GM12865 (cell line): ENCODE measurements around the gene EXOSC10.
"Not testable (repeated sequence)": the region's sequence is repeated elsewhere in the genome, so short reads cannot be mapped to it uniquely, and the experiment has no call there.

ENCODE experiments used
- DNase-seq: peaks from one replicate; pipeline ENCODE4 v3.0.0; 2010; ENCODE audit warnings: low read depth
- H3K4me3 ChIP-seq: 2 replicates; pipeline ENCODE4 v1.5.1; 2011; ENCODE audit warnings: mild to moderate bottlenecking, low read depth, low read length, control low read depth
- CTCF ChIP-seq: IDR thresholded peaks from 2 replicates; pipeline ENCODE4 v1.5.1; 2011; ENCODE audit warnings: low read length, control low read depth, low read depth, inconsistent platforms; ENCODE audit not compliant: insufficient read depth; ENCODE audit errors: missing control alignments

The EXOSC10 gene

GRCh38 chr1:11067716-11068599 lies 31.7 kb downstream of the EXOSC10 start:
- TF ChIP-seq CTCF, result no peak
- H3K4me3 ChIP-seq, result no peak overlapping the region
- no peak for DNase-seq

- DNase-seq, result no peak
- TF ChIP-seq CTCF, result no peak
- no peak overlapping the region for H3K4me3 ChIP-seq
These were observed 33.9 kb downstream of the EXOSC10 start for GRCh38 chr1:11065796-11066195.

- H3K4me3 ChIP-seq, result no peak overlapping the region
- TF ChIP-seq CTCF, result no peak
- DNase-seq, result no peak
These were observed 34.7 kb downstream of the EXOSC10 start for GRCh38 chr1:11064942-11065341.

- DNase-seq, H3K4me3 ChIP-seq: not testable (repeated sequence)
These were observed 35.6 kb downstream of the EXOSC10 start for GRCh38 chr1:11063937-11064537.

- peak; percentile 90 for DNase-seq
- TF ChIP-seq CTCF, result no peak
- H3K4me3 ChIP-seq, result no peak overlapping the region
These were observed 36.7 kb downstream of the EXOSC10 start for GRCh38 chr1:11062965-11063401.

GRCh38 chr1:11061652-11062365 lies 37.9 kb downstream of the EXOSC10 start:
- H3K4me3 ChIP-seq, result no peak overlapping the region
- DNase-seq, result peak; percentile 37
- no peak for TF ChIP-seq CTCF
